H9 (cell line): ENCODE measurements around the gene RAD51D. TPM values are rescaled to one million over a fixed set of nuclear protein-coding genes. Genes with fewer than 3 reads are reported as not detected.

ENCODE experiments used
- DNase-seq: peaks from one replicate; pipeline ENCODE4 v3.0.0-alpha.2; 2017
- H2AFZ ChIP-seq: one replicate; pipeline ENCODE4 v1.6.1; 2013; ENCODE audit warnings: mild to moderate bottlenecking, low read length, control low read depth, moderate library complexity
- H2AK5ac ChIP-seq: 2 replicates; pipeline ENCODE4 v1.6.1; 2013; ENCODE audit warnings: low read length, control low read depth, mixed read lengths; ENCODE audit not compliant: insufficient read length
- H2BK120ac ChIP-seq: one replicate; pipeline ENCODE4 v1.6.1; 2013; ENCODE audit warnings: low read depth, mild to moderate bottlenecking, low read length, control low read depth, inconsistent platforms; ENCODE audit not compliant: poor library complexity, severe bottlenecking
- H2BK12ac ChIP-seq: 2 replicates; pipeline ENCODE4 v1.6.1; 2013; ENCODE audit warnings: low read length, control low read depth, mixed read lengths, low read depth; ENCODE audit not compliant: insufficient read length
- H2BK15ac ChIP-seq: 2 replicates; pipeline ENCODE4 v1.6.1; 2013; ENCODE audit warnings: low read depth, low read length, control low read depth
- H2BK20ac ChIP-seq: one replicate; pipeline ENCODE4 v1.6.1; 2013; ENCODE audit warnings: low read depth, mild to moderate bottlenecking, low read length, control low read depth, inconsistent platforms; ENCODE audit not compliant: poor library complexity, severe bottlenecking
- H2BK5ac ChIP-seq: 2 replicates; pipeline ENCODE4 v1.6.1; 2013; ENCODE audit warnings: low read length, control low read depth, mixed read lengths; ENCODE audit not compliant: insufficient read length
- H3K14ac ChIP-seq: 2 replicates; pipeline ENCODE4 v1.6.1; 2013; ENCODE audit warnings: low read length, control low read depth; ENCODE audit not compliant: insufficient read depth
- H3K18ac ChIP-seq: 2 replicates; pipeline ENCODE4 v1.6.1; 2013; ENCODE audit warnings: low read depth, mild to moderate bottlenecking, mixed read lengths, low read length, control low read depth; ENCODE audit not compliant: insufficient read length
- H3K23ac ChIP-seq: 2 replicates; pipeline ENCODE4 v1.6.1; 2013; ENCODE audit warnings: low read length, control low read depth, mixed read lengths, low read depth; ENCODE audit not compliant: insufficient read length
- H3K23me2 ChIP-seq: 2 replicates; pipeline ENCODE4 v1.6.1; 2013; ENCODE audit warnings: low read depth, mild to moderate bottlenecking, mixed read lengths, low read length, control low read depth; ENCODE audit not compliant: insufficient read length, poor library complexity, severe bottlenecking
- H3K27ac ChIP-seq: 2 replicates; pipeline ENCODE4 v1.5.1; 2013; ENCODE audit warnings: low read length, control low read depth, mixed read lengths, low read depth; ENCODE audit not compliant: insufficient read length
- H3K27me3 ChIP-seq: 2 replicates; pipeline ENCODE4 v1.6.1; 2013; ENCODE audit warnings: low read length, control low read depth, inconsistent platforms; ENCODE audit not compliant: insufficient read depth
- H3K4ac ChIP-seq: 2 replicates; pipeline ENCODE4 v1.6.1; 2013; ENCODE audit warnings: low read depth, mild to moderate bottlenecking, control low read depth, inconsistent platforms, low read length, moderate library complexity
- H3K4me1 ChIP-seq: 2 replicates; pipeline ENCODE4 v1.6.1; 2013; ENCODE audit warnings: low read length, control low read depth, inconsistent platforms; ENCODE audit not compliant: insufficient read depth
- H3K4me2 ChIP-seq: 2 replicates; pipeline ENCODE4 v1.6.1; 2013; ENCODE audit warnings: low read length, control low read depth, mixed read lengths; ENCODE audit not compliant: insufficient read length, insufficient read depth
- H3K56ac ChIP-seq: 2 replicates; pipeline ENCODE4 v1.6.1; 2013; ENCODE audit warnings: low read depth, mild to moderate bottlenecking, mixed read lengths, low read length, control low read depth; ENCODE audit not compliant: insufficient read length
- H3K79me1 ChIP-seq: 2 replicates; pipeline ENCODE4 v1.6.1; 2013; ENCODE audit warnings: low read depth, mild to moderate bottlenecking, moderate library complexity, low read length, control low read depth, inconsistent platforms; ENCODE audit not compliant: insufficient read depth, poor library complexity, severe bottlenecking
- H3K79me2 ChIP-seq: 2 replicates; pipeline ENCODE4 v1.6.1; 2013; ENCODE audit warnings: low read length, control low read depth, inconsistent platforms; ENCODE audit not compliant: insufficient read depth
- H3K9ac ChIP-seq: 2 replicates; pipeline ENCODE4 v1.6.1; 2013; ENCODE audit warnings: low read length, control low read depth, mixed read lengths; ENCODE audit not compliant: insufficient read length; ENCODE audit errors: extremely low read depth
- H3K9me3 ChIP-seq: one replicate; pipeline ENCODE4 v1.6.1; 2013; ENCODE audit warnings: low read depth, low read length, inconsistent platforms; ENCODE audit not compliant: control insufficient read depth
- H3T11ph ChIP-seq: one replicate; pipeline ENCODE4 v1.6.1; 2013; ENCODE audit warnings: mild to moderate bottlenecking, low read length, control low read depth, inconsistent platforms
- H4K20me1 ChIP-seq: one replicate; pipeline ENCODE4 v1.6.1; 2013; ENCODE audit not compliant: control insufficient read depth, insufficient read length, insufficient read depth
- H4K5ac ChIP-seq: 2 replicates; pipeline ENCODE4 v1.6.1; 2013; ENCODE audit warnings: low read depth, mild to moderate bottlenecking, mixed read lengths, low read length, control low read depth; ENCODE audit not compliant: insufficient read length
- H4K8ac ChIP-seq: replicated peaks from 2 replicates; pipeline ENCODE4 v1.6.1; 2013; ENCODE audit warnings: low read length, control low read depth, mixed read lengths, low read depth; ENCODE audit not compliant: insufficient read length
- H4K91ac ChIP-seq: 2 replicates; pipeline ENCODE4 v1.6.1; 2013; ENCODE audit warnings: low read depth, mild to moderate bottlenecking, moderate library complexity, mixed read lengths, low read length, control low read depth; ENCODE audit not compliant: insufficient read length
- H3K27ac Mint-ChIP-seq, 3 experiments: 2 replicates in 2 of 3; 3 replicates in 1 of 3; pipeline ENCODE4 v1.8.0; 2020 to 2021; ENCODE audit warnings: mixed read lengths in 3 of 3, mild to moderate bottlenecking in 1 of 3, moderate library complexity in 1 of 3
- H3K27me3 Mint-ChIP-seq: 2 replicates; pipeline ENCODE4 v1.8.0; 2021; ENCODE audit warnings: low read depth, mild to moderate bottlenecking, moderate library complexity, mixed read lengths
- H3K36me3 Mint-ChIP-seq, 3 experiments: 2 replicates in 2 of 3; 3 replicates in 1 of 3; pipeline ENCODE4 v1.8.0; 2020 to 2021; ENCODE audit warnings: low read depth in 3 of 3, mixed read lengths in 3 of 3; ENCODE audit not compliant: insufficient read depth in 1 of 3
- H3K4me1 Mint-ChIP-seq, 2 experiments: 2 replicates each; pipeline ENCODE4 v1.8.0; 2020; ENCODE audit warnings: mixed read lengths in 2 of 2
- H3K4me3 Mint-ChIP-seq, 2 experiments: 2 replicates in 1 of 2; 3 replicates in 1 of 2; pipeline ENCODE4 v1.8.0; 2020 to 2021; ENCODE audit warnings: mild to moderate bottlenecking in 2 of 2, mixed read lengths in 2 of 2, moderate library complexity in 1 of 2
- H3K9me3 Mint-ChIP-seq, 2 experiments: 2 replicates in 1 of 2; 3 replicates in 1 of 2; pipeline ENCODE4 v1.8.0; 2020; ENCODE audit warnings: mild to moderate bottlenecking in 2 of 2, mixed read lengths in 2 of 2, moderate library complexity in 1 of 2
- CTCF ChIP-seq: fragments of 200-600 bp; sonication (generic); conservative IDR thresholded peaks from 3 replicates; pipeline ENCODE4 v1.8.0; 2021; ENCODE audit warnings: antibody characterized with exemption, mild to moderate bottlenecking
- WGBS: extraction: QIAGEN DNeasy Blood & Tissue Kit; methylation state at CpG from one replicate; pipeline ENCODE4 v1.1.7; 2013; ENCODE audit warnings: missing lambda C conversion rate, low lambda C conversion rate, mixed read lengths; ENCODE audit not compliant: insufficient read length; ENCODE audit errors: extremely low coverage; 5-methylcytosine and 5-hydroxymethylcytosine counted together
- total RNA-seq: library from RNA; stranded (reverse); gene quantifications from 2 replicates; pipeline ENCODE4 v1.2.1, GENCODE V29; 2021

RAD51D gene
- total RNA-seq, 1 experiment from 2014 or later, result 15.8 TPM

DNA sequence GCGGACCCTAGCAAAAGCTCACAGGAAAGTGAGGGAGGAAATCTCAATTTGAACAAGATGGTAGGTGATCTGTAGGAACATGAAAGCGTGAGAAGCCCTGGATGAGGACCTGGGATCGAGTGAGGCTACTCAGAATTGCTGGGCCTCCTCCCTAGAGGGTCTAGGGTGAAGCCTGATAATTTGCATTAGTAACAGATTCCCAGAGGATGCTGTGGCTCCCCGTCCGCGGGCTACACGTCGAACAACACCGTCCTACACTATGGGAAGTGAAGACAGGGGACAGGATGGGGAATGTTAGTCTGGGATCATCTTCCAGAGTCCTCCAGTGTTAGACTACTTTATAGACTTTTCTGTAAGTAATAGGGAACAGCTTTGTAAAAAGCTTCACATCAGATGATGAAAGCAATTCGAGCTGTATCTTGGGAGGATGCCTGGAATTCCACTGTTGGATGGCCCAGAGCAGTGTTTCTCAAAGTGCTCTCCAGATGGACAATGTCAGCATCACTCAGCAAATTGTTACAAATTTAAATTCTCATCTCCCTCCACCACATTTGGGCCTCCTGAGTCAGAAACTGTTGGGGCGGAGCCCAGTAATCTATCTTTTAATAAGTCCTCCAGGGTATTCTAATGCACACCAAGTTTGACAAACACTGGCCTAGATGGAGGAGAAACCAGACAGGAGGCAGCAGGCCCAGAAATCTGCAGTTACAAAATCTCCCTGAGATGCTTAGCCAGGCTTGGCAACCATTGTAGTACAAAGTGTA, 8.3 kb upstream of the RAD51D start:
- Histone ChIP-seq H2AK5ac (no peak overlapping the region), H2AFZ (no peak overlapping the region), H3K23me2 (no peaks in the 10 kb centered on the region), H4K91ac (no peak overlapping the region), H3K4ac (no peak overlapping the region), H3K27me3 (no peaks in the 10 kb centered on the region), H3T11ph (no peak overlapping the region), H2BK5ac (no peak overlapping the region), H4K20me1 (no peaks in the 10 kb centered on the region), H4K5ac (no peak overlapping the region), H3K79me2 (no peaks in the 10 kb centered on the region), H3K4me2 (no peak overlapping the region), H3K9me3 (no peaks in the 10 kb centered on the region), H3K79me1 (no peaks in the 10 kb centered on the region), H2BK20ac (no peak overlapping the region), H3K9ac (no peak overlapping the region), H3K56ac (no peak overlapping the region), H3K14ac (no peak overlapping the region), H3K27ac (no peak overlapping the region), H3K18ac (no peak overlapping the region), H3K23ac (no peak overlapping the region), H2BK15ac (no peak overlapping the region), H2BK12ac (no peak overlapping the region), H4K8ac (no peak overlapping the region), H2BK120ac (no peak overlapping the region), H3K4me1 (no peaks in the 10 kb centered on the region)
- H3K36me3 Mint-ChIP-seq, result peaks cover 16 to 30% (median 18%) of the 10 kb centered on the region in 3 experiments; a peak in 6 of 7 replicates
- WGBS, result no CpG with 5 or more reads among the region's 11 CpGs
- no peaks in the 10 kb centered on the region for H3K4me1 Mint-ChIP-seq
- peaks cover 7% of the 10 kb centered on the region for H3K27me3 Mint-ChIP-seq
- DNase-seq, result no peak
- no peak for TF ChIP-seq CTCF
- H3K27ac Mint-ChIP-seq, result no peak overlapping the region
- no peak overlapping the region for H3K4me3 Mint-ChIP-seq
- H3K9me3 Mint-ChIP-seq, result no peaks in the 10 kb centered on the region; a peak in 1 of 5 replicates
